ENCODE results near the gene IL13.
A peak's percentile ranks its signal among the peaks of the same experiment; 100 is the strongest.

Gene IL13

DNA sequence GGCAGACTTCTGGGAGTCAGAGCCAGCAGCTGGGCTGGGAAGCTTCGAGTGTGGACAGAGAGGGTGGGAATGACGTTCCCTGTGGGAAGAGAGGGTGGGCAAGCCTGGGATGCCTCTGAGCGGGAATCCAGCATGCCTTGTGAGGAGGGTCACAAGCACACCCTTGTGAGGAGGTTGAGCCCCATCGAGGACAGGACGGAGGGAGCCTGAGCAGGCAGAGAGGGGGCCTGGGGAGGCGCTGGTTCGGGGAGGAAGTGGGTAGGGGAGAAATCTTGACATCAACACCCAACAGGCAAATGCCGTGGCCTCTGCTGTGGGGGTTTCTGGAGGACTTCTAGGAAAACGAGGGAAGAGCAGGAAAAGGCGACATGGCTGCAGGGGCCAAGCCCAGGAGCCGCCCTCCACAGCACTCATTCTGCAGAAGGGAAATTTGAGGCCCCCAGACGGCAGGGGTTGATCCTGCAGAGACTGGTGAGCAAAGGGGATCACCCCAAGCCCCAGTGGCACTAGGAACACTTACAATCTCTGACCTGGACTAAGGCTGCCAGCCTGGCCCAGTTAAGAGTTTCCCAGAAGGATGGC, 1.1 kb upstream of the IL13 start:
- no peak for DNase-seq

DNA sequence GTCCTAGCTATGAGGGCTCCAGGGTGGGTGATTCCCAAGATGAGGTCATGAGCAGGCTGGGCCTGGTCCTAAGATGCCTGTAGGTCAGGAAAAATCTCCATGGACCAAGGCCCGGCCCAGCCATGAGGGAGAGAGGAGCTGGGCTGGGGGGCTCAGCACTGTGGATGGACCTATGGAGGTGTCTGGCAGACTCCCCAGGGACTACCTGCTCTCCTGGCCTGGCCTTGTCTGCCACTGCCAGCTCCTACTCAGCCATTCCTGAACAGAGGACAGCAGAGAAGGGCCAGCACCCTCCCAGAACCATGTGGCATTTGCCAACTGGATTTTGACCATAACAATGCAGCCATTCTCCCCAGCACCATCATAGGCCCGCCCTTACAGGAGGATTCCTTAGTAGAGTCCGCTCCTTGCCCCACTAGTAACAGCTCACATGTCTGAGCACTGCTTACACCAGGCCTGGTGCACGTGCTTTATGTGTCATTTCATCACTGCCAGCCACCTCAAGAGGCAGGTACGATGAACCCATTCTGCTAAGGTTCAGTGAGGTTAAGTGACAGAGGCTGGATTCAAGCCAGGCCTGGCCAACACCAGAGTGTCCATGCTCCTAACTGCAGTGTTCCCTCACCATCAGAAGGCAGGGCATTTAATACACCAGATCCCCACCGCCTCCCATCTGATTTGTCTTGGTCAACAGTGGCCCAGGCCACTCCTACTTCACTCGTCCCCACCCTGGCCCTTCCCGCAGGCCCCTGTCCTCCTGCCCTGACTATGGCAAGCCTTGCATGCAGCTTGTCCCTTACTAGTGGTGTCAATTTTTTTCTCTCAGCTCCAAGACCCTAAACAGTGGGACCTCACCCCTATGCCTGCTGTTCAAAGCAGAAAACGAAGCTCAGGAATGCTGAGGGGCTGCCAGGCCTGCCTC, 669 bp downstream of the IL13 start:
- no peak for DNase-seq

DNA sequence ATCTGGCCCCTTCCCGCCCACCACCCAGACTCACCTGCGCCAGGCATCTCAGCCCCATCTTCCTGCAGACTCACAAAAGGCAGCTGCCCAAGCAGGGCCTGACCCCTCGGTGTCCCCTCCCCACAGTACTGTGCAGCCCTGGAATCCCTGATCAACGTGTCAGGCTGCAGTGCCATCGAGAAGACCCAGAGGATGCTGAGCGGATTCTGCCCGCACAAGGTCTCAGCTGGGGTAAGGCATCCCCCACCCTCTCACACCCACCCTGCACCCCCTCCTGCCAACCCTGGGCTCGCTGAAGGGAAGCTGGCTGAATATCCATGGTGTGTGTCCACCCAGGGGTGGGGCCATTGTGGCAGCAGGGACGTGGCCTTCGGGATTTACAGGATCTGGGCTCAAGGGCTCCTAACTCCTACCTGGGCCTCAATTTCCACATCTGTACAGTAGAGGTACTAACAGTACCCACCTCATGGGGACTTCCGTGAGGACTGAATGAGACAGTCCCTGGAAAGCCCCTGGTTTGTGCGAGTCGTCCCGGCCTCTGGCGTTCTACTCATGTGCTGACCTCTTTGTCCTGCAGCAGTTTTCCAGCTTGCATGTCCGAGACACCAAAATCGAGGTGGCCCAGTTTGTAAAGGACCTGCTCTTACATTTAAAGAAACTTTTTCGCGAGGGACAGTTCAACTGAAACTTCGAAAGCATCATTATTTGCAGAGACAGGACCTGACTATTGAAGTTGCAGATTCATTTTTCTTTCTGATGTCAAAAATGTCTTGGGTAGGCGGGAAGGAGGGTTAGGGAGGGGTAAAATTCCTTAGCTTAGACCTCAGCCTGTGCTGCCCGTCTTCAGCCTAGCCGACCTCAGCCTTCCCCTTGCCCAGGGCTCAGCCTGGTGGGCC, 1.9 kb downstream of the IL13 start:
- DNase-seq = no peak

DNA sequence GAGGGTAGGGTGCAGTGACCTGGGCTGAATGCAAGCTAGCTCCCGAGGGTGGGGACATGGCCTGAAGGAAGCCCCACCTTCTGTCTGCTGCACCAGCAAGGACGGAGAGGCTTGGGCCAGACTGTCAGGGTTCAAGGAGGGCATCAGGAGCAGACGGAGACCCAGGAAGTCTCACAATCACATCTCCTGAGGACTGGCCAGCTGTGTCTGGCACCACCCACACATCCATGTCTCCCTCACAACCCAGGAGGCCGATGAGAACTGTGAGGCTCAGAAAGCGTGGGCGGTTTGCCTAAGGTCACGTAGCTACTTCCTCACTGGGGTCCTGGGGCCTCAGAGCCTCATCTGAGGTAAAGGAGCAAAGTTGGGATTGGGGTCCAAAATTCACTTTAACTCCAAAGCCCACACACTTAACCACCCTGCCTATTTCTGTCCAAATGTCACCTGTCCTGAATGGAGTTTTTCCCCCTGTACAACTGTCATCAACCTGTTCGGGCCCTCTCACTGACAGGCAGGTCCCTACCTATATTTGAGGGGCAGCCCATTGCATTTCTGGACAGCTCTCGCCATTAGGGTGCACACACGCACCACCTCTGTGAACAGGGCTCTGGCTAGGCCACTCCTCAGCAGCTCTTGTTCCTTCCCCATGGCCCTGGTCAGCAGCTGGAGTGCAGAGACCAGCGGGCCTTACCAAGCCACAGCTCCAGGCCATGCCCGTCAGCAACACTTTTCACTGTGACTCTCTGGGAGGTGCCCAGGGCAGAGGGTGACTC, 3.4 kb downstream of the IL13 start:
- DNase-seq = no peak

DNA sequence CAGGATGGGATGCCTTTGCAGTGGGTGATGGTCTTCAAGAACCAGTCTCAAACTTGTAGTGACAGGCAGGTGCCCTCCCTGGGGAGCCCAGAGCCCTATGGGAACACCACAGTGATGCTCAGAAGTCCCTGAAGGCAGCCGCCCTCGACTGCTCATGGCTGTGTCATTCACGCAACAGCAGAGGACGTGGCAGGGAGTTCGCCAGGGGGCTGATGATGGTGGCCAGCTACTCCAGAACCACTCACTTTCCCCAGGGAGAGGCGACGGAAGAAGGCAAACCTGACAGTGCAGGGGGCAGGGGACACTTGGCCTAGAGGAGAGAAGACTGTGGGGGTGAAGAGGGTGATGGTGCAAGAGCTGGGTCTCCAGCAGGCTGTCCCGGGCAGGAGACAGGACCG, 4.0 kb downstream of the IL13 start:
- no peak for DNase-seq

DNA sequence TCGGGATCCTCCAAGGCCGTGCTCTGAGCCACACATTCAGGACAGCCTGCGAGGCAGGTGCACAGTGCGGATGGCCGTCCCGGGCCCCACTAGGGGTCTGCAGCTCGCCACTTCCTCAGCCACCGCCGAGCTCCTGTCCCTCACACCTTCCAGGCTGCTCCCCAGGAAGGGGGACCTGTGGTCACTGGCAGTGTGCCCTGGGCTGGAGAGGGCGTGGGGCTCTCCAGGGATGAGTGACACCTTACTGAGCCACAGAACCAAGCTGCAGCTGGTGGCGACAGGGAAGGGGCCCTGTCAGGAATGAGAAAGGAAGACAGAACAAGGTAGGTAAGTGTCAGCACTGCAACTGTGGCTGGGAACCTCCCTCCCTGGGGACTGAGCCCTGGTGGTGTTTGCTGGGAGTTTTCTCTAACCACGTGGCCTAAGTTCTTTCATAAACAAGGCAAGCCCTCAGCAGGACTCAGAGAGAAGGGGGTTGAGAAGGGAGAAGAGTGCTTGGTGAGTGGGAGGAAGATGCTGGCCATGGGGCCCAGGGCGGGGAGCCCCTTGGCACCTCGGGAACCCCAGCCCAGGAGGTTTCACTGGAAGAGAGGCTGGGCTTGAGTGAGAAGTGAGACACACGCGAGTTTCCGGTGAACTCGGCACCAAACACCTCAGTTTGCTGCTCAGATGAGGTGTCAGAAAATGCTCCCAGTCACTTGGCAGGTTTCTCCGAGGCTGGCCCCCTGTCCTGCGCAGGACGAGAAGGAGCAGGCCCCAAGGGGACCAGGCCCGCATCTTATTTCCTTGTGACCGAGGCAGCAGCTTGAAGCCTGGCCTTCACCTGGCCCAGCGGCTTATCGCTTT, 5.2 kb downstream of the IL13 start:
- peak; percentile 43 for DNase-seq

DNA sequence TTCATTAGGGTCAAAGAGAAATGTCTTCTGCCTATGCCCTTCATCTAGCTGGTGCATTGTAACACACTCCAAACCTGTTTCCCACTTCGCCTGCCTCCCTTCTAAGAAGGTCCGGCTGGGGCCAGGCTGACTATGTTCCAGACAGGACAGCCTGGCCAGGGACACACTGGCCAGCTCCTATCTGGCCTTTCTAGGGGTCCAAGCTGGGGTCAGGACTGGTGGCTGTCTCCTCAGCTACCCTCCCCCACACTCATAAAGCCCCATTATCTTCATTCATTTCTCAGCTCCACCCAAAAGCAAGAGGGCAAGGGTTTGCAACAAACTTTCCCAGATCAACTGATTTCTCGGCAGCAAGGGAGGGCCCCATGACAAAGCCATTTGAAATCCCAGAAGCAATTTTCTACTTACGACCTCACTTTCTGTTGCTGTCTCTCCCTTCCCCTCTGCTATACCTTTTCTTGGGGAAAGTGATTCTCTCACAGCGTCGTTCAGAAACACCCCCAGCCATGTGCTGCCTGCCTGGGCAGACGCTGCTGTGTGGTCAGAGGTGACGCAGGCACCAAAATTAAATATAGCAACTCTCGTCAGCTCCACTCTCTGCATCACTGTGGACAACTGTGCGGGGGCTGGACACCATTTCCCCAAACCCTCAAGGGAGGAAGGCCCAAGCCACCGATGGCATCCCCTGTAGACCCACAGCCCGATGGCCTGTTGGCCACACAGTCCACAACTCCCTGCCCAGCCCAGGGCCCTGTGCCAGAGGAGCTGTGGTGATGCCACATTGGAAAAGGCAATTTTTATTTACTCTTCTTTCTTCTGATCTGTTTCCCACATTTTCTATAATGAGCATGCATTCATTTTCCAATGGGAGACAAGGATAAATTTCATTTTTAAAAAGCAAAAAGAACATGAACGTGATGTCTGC, 6.1 kb downstream of the IL13 start:
- DNase-seq = no peak

DNA sequence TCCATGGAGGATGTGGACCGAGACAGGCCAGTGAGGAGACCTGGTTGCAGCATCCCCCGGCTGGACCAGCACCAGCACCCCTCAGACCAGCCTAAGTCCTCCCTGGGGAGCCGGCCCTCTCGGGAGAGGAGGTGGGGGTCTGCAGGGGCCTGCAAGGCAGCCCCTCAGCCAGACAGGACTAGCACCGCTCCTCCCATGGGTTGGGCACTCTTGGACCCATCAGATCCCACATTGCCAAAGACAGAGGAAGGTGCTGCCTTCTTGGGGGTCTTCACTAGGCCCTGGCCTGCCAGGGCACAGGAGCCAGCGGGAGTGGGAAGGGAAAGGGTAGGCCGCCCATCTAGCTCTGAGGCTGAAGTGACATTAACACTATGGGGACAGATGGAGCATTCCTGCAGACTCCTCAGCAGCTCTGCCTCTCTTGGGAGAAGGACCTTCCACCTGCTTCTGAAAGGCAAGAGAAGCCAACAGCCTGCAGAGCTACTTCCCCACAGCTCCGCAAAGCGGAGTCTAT, 6.8 kb downstream of the IL13 start:
- DNase-seq = no peak

DNA sequence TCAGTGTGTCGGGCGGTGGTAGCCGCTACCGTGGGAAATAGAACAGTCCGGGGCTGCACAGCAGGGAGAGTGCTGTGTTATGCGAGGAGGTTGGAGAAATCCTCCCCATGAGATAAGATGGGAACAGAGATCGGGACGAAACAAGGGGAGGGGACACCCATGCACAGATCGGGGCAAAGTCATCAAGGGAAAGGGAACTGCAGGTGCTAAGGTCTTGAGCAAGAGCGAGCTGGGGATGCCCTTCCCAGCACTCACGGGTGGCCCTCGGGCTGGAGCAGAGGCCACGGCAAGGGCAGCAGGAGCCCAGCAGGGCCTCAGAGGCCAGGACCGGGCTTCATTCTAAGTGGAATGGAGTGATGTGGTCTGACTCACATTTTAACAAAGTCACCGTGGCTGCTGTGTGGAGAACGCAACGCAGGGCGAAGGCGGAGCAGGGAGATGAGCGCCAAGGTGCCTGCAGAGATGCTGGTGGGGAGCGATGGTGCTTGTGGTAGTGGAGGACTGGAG, 7.7 kb downstream of the IL13 start:
- no peak for DNase-seq

DNA sequence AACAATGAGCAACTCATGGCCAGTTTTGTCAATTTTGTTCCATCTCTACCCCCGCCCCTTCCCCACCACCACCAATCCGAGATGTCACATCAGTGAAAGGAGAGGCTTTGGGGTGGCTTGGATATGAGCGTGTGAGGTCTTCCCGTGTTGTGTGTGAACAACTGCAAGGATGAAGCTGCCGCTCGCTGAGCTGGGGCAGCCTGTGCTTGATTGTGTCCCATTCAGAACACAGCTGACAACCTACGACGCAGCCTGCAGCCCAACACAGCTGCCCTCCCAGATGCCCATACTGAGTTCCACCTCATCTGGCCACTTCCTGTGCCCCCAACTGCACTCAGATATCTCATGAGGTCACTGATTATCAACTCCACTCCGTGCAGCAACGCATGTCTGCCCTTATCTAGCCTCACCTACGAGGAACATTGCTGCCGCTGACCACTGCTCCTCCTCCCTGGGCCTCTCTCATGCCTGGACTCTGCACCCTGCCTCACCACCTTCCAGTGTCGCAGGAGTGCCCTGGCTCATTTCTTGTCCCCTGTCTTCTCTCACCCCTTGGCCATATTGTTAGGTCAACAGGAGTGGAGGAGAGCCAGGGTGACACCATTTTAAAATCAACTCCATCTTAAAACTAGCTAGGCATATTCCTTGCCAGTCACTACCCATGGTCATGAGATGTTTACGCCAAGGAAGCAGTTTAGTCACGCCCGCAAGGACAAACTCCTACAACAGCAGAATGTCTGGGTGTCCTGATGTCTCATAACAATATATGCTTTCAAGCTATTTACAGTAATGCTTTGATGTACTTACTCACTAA, 8.5 kb downstream of the IL13 start:
- no peak for DNase-seq

DNA sequence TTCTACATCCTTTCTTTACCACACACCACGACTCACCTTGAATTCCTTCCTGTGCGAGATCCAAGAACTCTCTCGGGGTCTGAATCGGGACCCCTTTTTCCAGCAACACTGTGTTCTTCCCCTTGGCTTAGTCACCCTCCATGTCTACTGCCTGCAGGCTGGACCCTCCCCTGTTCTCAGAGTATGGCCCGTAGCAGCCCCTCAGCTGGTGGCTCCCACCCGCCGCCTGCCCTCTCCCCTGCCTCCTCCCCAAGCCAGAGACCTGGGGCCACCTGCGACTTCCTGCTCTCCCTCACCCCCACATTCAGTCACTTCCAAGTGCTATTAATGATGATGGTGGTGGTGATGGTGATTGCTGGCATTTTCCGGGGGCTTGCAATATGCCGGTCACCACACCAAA, 9.3 kb downstream of the IL13 start:
- DNase-seq = no peak

DNA sequence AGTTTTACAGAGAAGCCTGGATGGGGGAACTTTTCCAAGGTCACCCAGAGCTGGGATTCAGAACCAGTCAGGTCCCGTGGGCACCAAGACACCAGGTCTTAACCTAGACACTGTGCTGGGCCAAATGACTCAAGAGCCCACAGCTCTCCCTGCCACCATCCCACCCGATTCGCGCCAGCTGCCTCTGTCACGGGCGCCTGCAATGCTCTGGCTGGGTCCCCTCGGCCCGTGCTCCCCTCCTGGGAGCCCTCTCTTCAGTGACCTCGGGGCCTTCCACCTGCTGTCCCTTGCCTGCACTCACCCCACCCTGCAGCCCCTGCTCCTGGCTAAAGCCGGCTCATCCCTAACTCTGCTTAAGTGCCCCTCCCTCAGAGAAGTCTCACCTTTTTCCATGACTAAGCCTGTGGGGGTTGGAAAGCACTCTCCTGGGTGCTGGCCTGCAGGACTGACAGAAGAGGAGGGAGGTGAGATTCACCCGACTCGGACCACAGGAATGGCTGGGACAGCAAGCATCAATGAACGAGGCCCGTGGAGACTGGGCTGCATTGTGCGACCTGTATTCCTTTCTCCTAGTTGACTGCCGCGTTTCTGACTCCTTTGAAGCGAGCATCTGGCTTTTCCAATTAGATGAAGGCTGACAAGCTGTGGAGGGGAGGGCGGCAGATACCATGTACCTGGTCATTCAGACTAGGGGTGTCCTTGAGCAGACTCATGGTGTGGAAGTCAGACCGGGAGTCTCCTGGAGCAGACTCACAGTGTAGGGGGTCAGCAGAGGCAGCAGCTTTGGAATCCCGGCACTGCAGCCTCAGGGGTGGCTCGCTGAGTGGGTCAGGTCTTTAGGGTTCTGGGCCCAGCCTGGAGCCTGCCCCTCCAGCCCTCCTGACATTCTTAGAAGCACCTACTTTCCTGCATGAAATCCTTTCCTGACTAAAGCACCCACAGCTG, 10.1 kb downstream of the IL13 start:
- DNase-seq = no peak

DNA sequence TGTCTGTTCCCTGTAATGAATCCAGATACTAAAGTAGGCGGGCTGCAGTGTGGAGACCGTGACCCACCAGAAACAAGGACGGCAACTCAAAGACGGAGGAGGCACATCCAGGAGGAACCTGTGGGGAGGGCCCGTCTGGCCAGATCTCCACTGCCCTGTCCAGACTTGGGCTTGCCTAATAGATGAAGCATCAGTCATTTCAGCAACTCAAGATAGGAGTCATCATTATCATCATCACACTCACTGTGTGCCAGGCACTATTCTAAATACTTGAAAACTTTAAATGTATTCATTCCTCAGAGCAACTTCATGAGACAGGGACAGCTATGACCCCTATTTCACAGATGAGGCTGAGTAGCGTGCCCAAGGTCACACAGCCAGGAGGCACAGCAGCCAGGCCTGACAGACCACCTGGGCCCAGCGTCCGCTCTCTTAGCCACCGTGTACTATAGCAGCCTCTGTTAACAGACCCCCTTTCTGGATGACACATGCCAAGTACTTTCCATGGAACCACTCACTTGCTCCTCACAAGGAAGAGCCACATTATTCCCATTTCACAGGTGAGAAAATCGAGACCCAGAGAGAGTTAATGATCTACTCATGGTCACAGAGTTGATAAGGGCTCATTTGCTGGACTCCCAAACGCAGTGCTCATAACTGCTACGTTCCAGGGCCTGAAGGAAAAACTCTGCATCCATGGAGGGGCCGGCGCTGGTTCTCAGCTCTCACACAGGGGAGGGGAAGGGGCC, 10.9 kb downstream of the IL13 start:
- DNase-seq = no peak

DNA sequence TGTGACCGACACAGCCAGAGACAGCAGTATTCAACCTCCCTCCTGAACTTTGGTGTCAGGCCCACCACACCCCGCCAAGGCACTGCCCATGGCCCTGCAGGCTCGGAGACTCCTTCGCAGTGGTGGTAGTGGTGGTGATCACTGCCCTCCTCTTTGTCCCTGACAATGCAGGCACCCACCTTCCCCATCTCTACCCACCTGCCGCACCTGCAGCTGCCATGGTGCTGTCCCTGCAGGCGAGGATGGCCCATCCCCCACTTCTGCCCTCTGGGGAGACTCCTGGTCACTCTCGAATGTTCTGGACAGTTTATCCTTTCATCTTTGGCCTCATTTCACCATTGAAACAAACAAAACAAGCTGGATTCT, 11.5 kb downstream of the IL13 start:
- DNase-seq = no peak

DNA sequence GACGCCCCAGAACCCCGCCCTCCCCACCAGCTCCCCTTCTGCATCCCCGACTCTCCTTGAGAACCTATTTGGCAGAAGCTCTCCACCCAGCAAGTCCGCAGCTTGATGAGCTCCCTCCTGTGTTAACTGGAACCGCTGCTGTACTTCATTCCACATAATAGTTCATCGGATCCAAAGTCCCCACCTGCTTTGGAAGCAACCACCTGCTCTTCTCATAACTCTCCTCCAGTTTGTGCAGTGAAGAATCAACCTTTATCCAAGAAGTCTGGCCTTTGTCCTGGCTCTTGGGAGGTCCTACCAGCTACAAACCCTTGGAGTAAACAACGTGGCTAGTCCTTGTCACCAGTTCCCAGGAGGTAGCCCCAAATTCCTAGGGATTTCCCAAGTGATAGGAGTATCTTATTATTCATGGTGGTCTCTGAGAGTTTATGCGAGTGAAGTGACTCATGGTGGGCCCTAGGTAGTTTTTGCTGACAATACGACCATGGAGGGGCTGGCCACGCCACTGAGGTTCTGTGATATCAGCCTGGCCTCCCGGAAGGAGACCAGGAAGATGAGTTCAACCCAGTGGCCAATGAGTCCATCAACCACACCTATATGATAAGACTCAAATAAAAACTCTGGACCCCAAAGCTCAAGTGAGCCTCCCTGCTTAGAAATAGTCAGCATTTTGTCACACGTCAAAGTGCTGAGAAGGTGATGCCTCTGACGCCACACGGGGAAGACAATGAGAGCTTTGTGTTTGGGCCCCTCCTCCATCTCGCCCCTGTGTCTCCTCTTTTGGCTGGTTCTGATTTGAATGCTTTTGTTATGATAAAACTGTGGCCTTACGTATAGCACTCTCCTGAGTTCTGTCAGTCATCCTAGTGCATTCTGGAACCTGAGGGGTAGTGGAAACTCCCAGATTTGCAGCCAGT, 12.3 kb downstream of the IL13 start:
- no peak for DNase-seq

DNA sequence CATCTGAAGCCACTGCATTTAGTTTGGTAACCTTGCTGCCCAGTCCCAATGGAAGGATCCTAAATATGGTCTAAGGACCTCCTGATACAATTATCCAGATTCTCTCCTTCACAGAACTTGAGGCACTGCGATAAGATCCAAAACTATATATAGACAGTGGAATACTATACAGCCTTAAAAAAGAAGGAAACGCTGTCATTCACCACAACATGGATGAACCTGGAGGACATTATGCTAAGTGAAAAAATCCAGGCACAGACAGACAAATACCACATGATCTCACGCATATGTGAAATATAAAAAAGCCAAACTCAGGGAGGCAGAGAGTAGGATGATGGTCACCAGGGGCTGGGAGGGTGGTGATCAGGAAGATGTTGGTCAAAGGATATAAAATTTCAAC, 13.0 kb downstream of the IL13 start:
- no peak for DNase-seq
